Chondrocyte (in vitro differentiated cells): ENCODE results near the gene TMEM86A. TPM values are rescaled to one million over a fixed set of nuclear protein-coding genes. Genes with fewer than 3 reads are reported as not detected.
A peak's percentile ranks its signal among the peaks of the same experiment; 100 is the strongest.

ENCODE experiments used
- DNase-seq: peaks from one replicate; pipeline ENCODE4 v3.0.0; 2021; ENCODE audit warnings: mixed read lengths, low spot score
- H3K27ac Mint-ChIP-seq: one replicate; pipeline ENCODE4 v1.8.0; 2021; ENCODE audit warnings: mild to moderate bottlenecking, moderate library complexity, mixed read lengths; ENCODE audit not compliant: unreplicated experiment
- H3K27me3 Mint-ChIP-seq: 2 replicates; pipeline ENCODE4 v1.8.0; 2021; ENCODE audit warnings: low read depth, mixed read lengths
- H3K36me3 Mint-ChIP-seq: 2 replicates; pipeline ENCODE4 v1.8.0; 2021; ENCODE audit warnings: low read depth, mixed read lengths
- H3K4me1 Mint-ChIP-seq: 2 replicates; pipeline ENCODE4 v1.8.0; 2021; ENCODE audit warnings: low read depth, mild to moderate bottlenecking, mixed read lengths
- H3K4me3 Mint-ChIP-seq: one replicate; pipeline ENCODE4 v1.8.0; 2021; ENCODE audit warnings: mild to moderate bottlenecking, moderate library complexity, mixed read lengths; ENCODE audit not compliant: unreplicated experiment
- H3K9me3 Mint-ChIP-seq: 2 replicates; pipeline ENCODE4 v1.8.0; 2021; ENCODE audit warnings: low read depth, mixed read lengths
- total RNA-seq: library from RNA; stranded (reverse); gene quantifications from 3 replicates; pipeline ENCODE4 v1.2.1, GENCODE V29; 2021
- TF ChIP-seq, protein P1 (sequence below): fragments of 200-600 bp; sonication (generic); IDR thresholded peaks from 2 replicates; pipeline ENCODE4 v1.5.0; 2021; ENCODE audit warnings: antibody characterized with exemption, mild to moderate bottlenecking, moderate library complexity

Gene TMEM86A
- total RNA-seq, 1 donor from 2014 or later, result 3.1 TPM

GRCh38 chr11:18700872-18701271, 2.3 kb downstream of the TMEM86A start:
- Mint-ChIP-seq H3K27me3 (peaks cover 3% of the 10 kb centered on the region), H3K36me3 (peaks cover 3% of the 10 kb centered on the region), H3K4me3 (no peak overlapping the region)

GRCh38 chr11:18701614-18702216, 3.1 kb downstream of the TMEM86A start:
- Mint-ChIP-seq H3K4me3 (no peak overlapping the region), H3K9me3 (no peaks in the 10 kb centered on the region), H3K36me3 (peaks cover 3% of the 10 kb centered on the region), H3K4me1 (peaks cover 16% of the 10 kb centered on the region), H3K27me3 (peaks cover 7% of the 10 kb centered on the region), H3K27ac (no peak overlapping the region)
- peak; percentile 76 for DNase-seq
- TF ChIP-seq, protein P1, sequence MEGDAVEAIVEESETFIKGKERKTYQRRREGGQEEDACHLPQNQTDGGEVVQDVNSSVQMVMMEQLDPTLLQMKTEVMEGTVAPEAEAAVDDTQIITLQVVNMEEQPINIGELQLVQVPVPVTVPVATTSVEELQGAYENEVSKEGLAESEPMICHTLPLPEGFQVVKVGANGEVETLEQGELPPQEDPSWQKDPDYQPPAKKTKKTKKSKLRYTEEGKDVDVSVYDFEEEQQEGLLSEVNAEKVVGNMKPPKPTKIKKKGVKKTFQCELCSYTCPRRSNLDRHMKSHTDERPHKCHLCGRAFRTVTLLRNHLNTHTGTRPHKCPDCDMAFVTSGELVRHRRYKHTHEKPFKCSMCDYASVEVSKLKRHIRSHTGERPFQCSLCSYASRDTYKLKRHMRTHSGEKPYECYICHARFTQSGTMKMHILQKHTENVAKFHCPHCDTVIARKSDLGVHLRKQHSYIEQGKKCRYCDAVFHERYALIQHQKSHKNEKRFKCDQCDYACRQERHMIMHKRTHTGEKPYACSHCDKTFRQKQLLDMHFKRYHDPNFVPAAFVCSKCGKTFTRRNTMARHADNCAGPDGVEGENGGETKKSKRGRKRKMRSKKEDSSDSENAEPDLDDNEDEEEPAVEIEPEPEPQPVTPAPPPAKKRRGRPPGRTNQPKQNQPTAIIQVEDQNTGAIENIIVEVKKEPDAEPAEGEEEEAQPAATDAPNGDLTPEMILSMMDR, result no peak

More at GRCh38 chr11:18700872-18701271, 2.3 kb downstream of the TMEM86A start:
- peaks cover 16% of the 10 kb centered on the region for H3K4me1 Mint-ChIP-seq
- peak; percentile 75 for DNase-seq
- H3K27ac Mint-ChIP-seq, result no peak overlapping the region
- TF ChIP-seq, protein P1, result no peak
- no peaks in the 10 kb centered on the region for H3K9me3 Mint-ChIP-seq

DNA sequence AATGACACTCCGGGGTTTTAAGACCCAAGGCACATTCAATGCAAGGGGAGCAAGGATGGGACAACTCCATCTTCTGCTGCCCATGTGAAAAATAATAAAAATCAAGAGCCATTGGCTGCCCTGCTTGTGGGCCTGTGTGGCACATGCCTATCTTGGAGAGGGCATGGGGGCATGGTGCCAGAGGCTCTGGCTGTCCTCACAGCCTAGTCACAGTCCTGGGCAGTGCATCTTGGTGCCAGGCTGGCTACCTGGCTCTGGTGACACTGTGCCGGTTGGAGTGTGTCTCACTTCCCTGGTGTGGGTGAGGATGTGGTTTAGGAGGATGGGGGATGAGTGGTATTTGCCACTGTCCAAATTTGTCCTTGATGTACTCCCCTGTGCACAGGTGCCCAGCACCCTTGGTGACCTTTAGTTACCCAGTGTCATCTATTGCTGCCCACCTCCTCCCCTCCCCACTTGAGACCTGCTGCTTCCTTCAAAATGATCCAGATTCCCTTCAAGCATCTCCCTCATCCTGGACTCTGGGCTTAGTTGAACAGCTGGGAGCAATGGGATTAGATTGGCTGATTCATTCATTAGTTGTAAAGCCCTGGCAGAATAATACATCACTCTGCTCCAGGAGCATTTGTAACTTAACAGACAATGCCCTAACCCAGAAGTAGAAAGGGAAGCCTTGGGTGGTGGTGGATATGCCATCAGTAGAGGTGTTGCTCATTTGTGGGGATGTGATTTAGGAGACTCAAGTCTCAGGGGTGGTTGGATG, 4.6 kb downstream of the TMEM86A start:
- peaks cover 18% of the 10 kb centered on the region for H3K27me3 Mint-ChIP-seq
- H3K4me3 Mint-ChIP-seq, result no peak overlapping the region
- peak; percentile 52 for DNase-seq
- H3K4me1 Mint-ChIP-seq, result peaks cover 12% of the 10 kb centered on the region
- no peaks in the 10 kb centered on the region for H3K9me3 Mint-ChIP-seq
- TF ChIP-seq, protein P1, result no peak
- H3K27ac Mint-ChIP-seq, result no peak overlapping the region
- H3K36me3 Mint-ChIP-seq, result peaks cover 3% of the 10 kb centered on the region

- Mint-ChIP-seq H3K4me3 (no peak overlapping the region), H3K9me3 (no peaks in the 10 kb centered on the region), H3K36me3 (peaks cover 3% of the 10 kb centered on the region), H3K27ac (no peak overlapping the region), H3K4me1 (peaks cover 11% of the 10 kb centered on the region), H3K27me3 (peaks cover 23% of the 10 kb centered on the region)
- TF ChIP-seq, protein P1, result no peak
- DNase-seq, result no peak
Measured at GRCh38 chr11:18704045-18704645, 5.6 kb downstream of the TMEM86A start.

GRCh38 chr11:18704698-18705097, 6.1 kb downstream of the TMEM86A start:
- no peak overlapping the region for H3K27ac Mint-ChIP-seq
- DNase-seq, result no peak
- no peaks in the 10 kb centered on the region for H3K9me3 Mint-ChIP-seq
- H3K36me3 Mint-ChIP-seq, result peaks cover 3% of the 10 kb centered on the region
- no peak overlapping the region for H3K4me3 Mint-ChIP-seq
- TF ChIP-seq, protein P1, result no peak
- H3K4me1 Mint-ChIP-seq, result peaks cover 5% of the 10 kb centered on the region
- peaks cover 28% of the 10 kb centered on the region for H3K27me3 Mint-ChIP-seq
